GM19099 (cell line): ENCODE data around the gene GSDMA.

ENCODE experiments used
- POLR2A ChIP-seq: IDR thresholded peaks from 3 replicates; pipeline ENCODE4 v1.6.1; 2011; ENCODE audit warnings: low read depth; ENCODE audit not compliant: insufficient read length; ENCODE audit errors: extremely low read depth

GSDMA gene

GRCh38 chr17:39946551-39947330 lies 16.1 kb upstream of the GSDMA start:
- TF ChIP-seq POLR2A: no peak

DNA sequence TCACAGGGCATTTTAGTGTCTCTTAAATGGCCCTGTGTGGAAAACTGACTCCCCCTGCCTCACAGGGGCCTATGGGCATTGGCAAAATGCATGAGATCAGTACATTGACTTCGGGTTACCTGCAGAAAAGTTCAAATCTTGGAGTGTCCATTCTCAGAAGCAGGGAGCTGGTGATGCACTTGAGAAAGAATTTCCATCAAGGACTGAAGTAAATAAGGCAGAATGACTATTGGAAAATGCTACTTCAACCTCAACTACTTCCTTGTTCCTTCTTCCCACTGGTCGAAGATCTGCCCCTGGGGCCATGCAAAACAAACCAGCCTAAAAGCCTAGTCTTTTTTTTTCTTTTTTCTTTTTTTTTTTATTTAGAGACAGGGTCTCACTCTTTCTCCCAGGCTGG lies 13.8 kb upstream of the GSDMA start:
- TF ChIP-seq POLR2A: no peak

- no peak for TF ChIP-seq POLR2A
These were observed 11.9 kb upstream of the GSDMA start for GRCh38 chr17:39950871-39951348.

DNA sequence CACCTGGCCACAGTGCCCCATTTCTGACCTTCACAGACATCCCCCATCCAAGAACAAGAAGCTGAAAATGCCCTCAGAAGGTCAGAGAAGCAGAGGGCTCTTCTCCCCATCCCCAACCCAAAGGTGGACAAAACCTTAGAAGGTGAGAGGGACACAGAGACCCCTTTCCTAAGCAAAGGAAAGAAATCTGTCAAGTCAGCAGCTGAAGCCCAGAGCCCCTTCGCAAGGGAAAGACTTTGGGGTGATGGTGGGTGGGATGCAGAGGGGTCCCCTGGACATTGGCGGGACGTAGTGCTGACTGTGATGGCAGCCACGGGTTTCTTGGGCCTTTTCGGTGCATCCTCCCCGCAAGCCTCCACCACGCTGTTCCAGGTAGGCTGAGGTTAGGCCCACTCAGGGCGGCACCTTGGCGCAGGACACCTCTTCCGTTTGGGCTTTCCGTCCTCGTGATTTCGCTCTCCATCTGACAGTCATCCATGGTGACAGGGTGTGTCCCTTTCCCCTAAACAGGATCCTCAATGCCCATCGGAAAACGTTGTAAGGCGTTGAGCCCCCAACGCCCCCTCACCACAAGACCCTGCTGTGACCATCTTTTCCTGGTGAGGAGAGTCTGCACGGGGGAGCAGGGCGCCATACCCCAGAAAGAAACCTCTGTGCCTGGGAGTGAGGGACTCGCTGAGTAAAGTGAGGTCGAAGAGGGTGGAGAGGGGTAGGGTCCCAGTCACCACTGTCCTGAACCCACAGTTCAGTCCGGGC lies 10.7 kb upstream of the GSDMA start:
- no peak for TF ChIP-seq POLR2A

GRCh38 chr17:39952680-39953470 lies 9.9 kb upstream of the GSDMA start:
- TF ChIP-seq POLR2A: peak; percentile 68

- TF ChIP-seq POLR2A: no peak
These were observed 9.3 kb upstream of the GSDMA start for GRCh38 chr17:39953471-39953888.

DNA sequence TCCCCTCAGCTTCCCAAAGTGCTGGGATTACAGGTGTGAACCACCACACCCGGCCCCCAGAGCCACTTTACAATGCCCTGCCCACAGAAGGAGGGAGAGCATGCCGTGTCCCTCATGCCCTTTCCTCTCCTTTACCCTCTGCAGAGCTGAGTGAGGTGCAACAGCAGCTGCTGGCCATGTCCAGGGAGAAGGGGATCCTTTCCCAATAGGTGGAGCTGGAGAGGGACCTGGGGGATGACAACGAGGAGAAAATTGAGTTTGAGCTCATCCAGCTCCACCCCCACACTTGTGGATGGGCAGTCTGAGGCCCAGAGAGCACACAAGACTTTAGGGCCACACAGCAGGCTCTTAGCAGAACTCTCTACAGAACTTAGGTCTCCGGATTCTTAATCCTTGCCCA lies 7.9 kb upstream of the GSDMA start:
- TF ChIP-seq POLR2A: no peak

DNA sequence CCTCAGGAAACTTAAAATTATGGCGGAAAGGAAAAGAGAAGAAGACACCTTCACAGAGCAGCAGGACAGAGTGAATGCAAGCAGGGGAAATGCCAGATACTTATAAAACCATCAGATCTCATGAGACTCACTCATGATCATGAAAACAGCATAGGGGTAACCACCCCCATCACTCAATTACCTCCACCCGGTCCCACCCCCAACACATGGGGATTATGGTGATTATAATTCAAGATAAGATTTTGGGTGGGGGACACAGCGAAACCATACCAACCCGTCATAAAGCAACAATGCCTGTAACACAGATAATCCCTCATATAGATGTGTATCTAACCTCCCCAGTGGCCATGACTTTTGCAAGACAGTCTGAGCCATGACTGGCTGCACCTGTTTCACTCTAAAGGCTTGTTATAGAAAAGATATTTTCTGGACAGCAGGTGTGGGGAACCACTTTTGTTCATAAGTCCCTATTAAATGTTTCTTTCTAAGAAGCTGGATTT lies 7.0 kb upstream of the GSDMA start:
- TF ChIP-seq POLR2A: no peak

- no peak for TF ChIP-seq POLR2A
These were observed 2.2 kb upstream of the GSDMA start for GRCh38 chr17:39960524-39961041.

DNA sequence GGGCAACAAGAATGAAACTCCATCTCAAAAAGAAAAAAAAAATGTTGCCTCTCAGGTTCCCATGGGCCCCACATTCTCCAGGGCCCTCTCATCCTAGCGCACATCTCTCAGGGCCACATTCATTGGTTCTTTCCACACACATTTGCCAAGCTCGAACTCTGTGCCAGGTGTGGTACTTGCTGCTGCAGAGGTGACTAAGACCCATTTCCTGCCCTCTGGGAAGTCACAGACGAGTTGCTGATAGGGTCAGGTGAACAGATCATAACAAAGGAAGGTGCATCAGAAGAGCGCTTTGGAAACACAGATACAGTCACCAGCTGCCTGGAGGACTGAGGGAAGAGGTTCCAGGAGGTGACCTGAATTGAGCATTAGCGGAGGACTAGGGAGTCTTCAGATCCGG lies 1.0 kb downstream of the GSDMA start:
- no peak for TF ChIP-seq POLR2A

GRCh38 chr17:39965017-39965699 lies 2.4 kb downstream of the GSDMA start:
- no peak for TF ChIP-seq POLR2A

GRCh38 chr17:39966771-39967170 lies 4.0 kb downstream of the GSDMA start:
- no peak for TF ChIP-seq POLR2A

GRCh38 chr17:39968761-39969160 lies 6.0 kb downstream of the GSDMA start:
- no peak for TF ChIP-seq POLR2A

GRCh38 chr17:39969375-39969774 lies 6.6 kb downstream of the GSDMA start:
- TF ChIP-seq POLR2A: no peak
